NB4 (cell line): Measurements from ENCODE around the gene TMSB15C.
"Not testable (repeated sequence)": the region's sequence is repeated elsewhere in the genome, so short reads cannot be mapped to it uniquely, and the experiment has no call there.

ENCODE experiments used
- MYC ChIP-seq: IDR thresholded peaks from 2 replicates; pipeline ENCODE4 v1.6.1; 2011; ENCODE audit warnings: low read depth, low read length
- POLR2A ChIP-seq: IDR thresholded peaks from 2 replicates; pipeline ENCODE4 v1.6.1; 2011; ENCODE audit warnings: mild to moderate bottlenecking; ENCODE audit not compliant: insufficient read length; ENCODE audit errors: extremely low read depth
- TF ChIP-seq, protein P1 (sequence below): IDR thresholded peaks from one replicate; pipeline ENCODE4 v1.5.1; 2012; ENCODE audit warnings: low read depth, low read length
- TF ChIP-seq, protein P2 (sequence below): IDR thresholded peaks from 2 replicates; pipeline ENCODE4 v1.6.1; 2011; ENCODE audit warnings: low read depth, low read length

DNA sequence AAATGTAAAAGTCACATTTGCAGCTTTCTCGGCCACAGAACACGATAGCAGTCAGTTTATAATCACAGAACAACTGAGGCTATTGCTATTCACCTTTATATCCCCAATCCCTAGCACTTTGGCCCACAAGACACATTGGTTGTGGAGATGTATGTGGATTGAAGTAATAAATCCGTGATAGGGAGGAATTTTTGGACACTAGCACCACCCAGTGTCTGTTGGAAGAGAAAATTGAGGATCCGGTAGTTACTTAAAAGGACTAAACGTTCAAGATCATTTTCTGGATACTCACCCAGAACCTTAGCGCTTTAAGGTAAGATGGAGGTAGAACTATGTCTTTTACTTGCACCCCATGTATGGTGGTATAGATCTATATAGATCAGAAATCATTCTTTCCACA is 1.8 kb upstream of the TMSB15C start:
- TF ChIP-seq, protein P1, sequence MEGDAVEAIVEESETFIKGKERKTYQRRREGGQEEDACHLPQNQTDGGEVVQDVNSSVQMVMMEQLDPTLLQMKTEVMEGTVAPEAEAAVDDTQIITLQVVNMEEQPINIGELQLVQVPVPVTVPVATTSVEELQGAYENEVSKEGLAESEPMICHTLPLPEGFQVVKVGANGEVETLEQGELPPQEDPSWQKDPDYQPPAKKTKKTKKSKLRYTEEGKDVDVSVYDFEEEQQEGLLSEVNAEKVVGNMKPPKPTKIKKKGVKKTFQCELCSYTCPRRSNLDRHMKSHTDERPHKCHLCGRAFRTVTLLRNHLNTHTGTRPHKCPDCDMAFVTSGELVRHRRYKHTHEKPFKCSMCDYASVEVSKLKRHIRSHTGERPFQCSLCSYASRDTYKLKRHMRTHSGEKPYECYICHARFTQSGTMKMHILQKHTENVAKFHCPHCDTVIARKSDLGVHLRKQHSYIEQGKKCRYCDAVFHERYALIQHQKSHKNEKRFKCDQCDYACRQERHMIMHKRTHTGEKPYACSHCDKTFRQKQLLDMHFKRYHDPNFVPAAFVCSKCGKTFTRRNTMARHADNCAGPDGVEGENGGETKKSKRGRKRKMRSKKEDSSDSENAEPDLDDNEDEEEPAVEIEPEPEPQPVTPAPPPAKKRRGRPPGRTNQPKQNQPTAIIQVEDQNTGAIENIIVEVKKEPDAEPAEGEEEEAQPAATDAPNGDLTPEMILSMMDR: not testable (repeated sequence)
- not testable (repeated sequence) for TF ChIP-seq POLR2A, MYC
- TF ChIP-seq, protein P2, sequence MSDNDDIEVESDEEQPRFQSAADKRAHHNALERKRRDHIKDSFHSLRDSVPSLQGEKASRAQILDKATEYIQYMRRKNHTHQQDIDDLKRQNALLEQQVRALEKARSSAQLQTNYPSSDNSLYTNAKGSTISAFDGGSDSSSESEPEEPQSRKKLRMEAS: not testable (repeated sequence)
